Measurements from ENCODE around the gene SLC9A6. TPM values are rescaled to one million over a fixed set of nuclear protein-coding genes. Genes with fewer than 3 reads are reported as not detected.

The SLC9A6 gene
- polyA plus RNA-seq, 1 experiment, result 14.7 TPM

GRCh38 chrX:135973548-135974278, 11.5 kb upstream of the SLC9A6 start, which contains the start of gene MMGT1:
Gene MMGT1, minus strand, starts transcription at chrX:135973988. Its CDS starts 313 bp downstream, at chrX:135973675.
- H3K27me3 ChIP-seq (ENCODE audit: control insufficient read depth, insufficient read depth, low read length), result no peaks in the 10 kb centered on the region
- no peak for TF ChIP-seq CTCF (IDR thresholded peaks at IDR 0.05; ENCODE audit: low read depth, low read length)
- ChIA-PET POLR2A (no interaction called here), CTCF (interaction anchor here (0.8 kb wide), 1 partner anchor 292 kb away, joined by 3 read pairs; no protein-coding TSS in a partner anchor)
- no peaks in the 10 kb centered on the region for H3K9me3 ChIP-seq (ENCODE audit: control insufficient read depth, insufficient read depth, low read length)
- H3K27ac ChIP-seq (ENCODE audit: low read depth, low read length), result peak within 1 kb of the TSS; percentile 96
- peak within 1 kb of the TSS; percentile 82 for H3K4me3 ChIP-seq (ENCODE audit: low read depth, low read length)
- peak; percentile 47 for DNase-seq (ENCODE audit: low read depth, low spot score)

- Histone ChIP-seq H3K4me3 (ENCODE audit: low read depth, low read length) (peak overlapping the region; percentile 53), H3K9me3 (ENCODE audit: control insufficient read depth, insufficient read depth, low read length) (no peaks in the 10 kb centered on the region), H3K27ac (ENCODE audit: low read depth, low read length) (no peak overlapping the region), H3K27me3 (ENCODE audit: control insufficient read depth, insufficient read depth, low read length) (no peaks in the 10 kb centered on the region)
- CTCF ChIA-PET, result interaction anchor here (0.6 to 1.0 kb wide), 3 partner anchors 12 to 294 kb away, joined by 3 read pairs; no protein-coding TSS in a partner anchor
- DNase-seq (ENCODE audit: low read depth, low spot score), result peak; percentile 7
- TF ChIP-seq CTCF (IDR thresholded peaks at IDR 0.05; ENCODE audit: low read depth, low read length), result no peak
- POLR2A ChIA-PET, result no interaction called here
Observed at GRCh38 chrX:135974279-135974856, 10.9 kb upstream of the SLC9A6 start.

- ChIA-PET CTCF (no interaction called here), POLR2A (no interaction called here)
- Histone ChIP-seq H3K4me3 (ENCODE audit: low read depth, low read length) (no peak overlapping the region), H3K9me3 (ENCODE audit: control insufficient read depth, insufficient read depth, low read length) (no peaks in the 10 kb centered on the region), H3K27me3 (ENCODE audit: control insufficient read depth, insufficient read depth, low read length) (no peaks in the 10 kb centered on the region), H3K27ac (ENCODE audit: low read depth, low read length) (no peak overlapping the region)
- DNase-seq (ENCODE audit: low read depth, low spot score), result no peak
- no peak for TF ChIP-seq CTCF (IDR thresholded peaks at IDR 0.05; ENCODE audit: low read depth, low read length)
Observed at GRCh38 chrX:135975421-135975820, 9.8 kb upstream of the SLC9A6 start.

- peak; percentile 20 for DNase-seq (ENCODE audit: low read depth, low spot score)
- Histone ChIP-seq H3K4me3 (ENCODE audit: low read depth, low read length) (no peak overlapping the region), H3K27me3 (ENCODE audit: control insufficient read depth, insufficient read depth, low read length) (no peaks in the 10 kb centered on the region), H3K27ac (ENCODE audit: low read depth, low read length) (no peak overlapping the region), H3K9me3 (ENCODE audit: control insufficient read depth, insufficient read depth, low read length) (no peaks in the 10 kb centered on the region)
- POLR2A ChIA-PET, result interaction anchor here (0.6 to 0.7 kb wide), 2 partner anchors 78 to 520 kb away, joined by 3 read pairs; partner anchors contain the start of gene HTATSF1
- no peak for TF ChIP-seq CTCF (IDR thresholded peaks at IDR 0.05; ENCODE audit: low read depth, low read length)
- CTCF ChIA-PET, result interaction anchor here (0.9 kb wide), 1 partner anchor 52 kb away, joined by 3 read pairs; no protein-coding TSS in a partner anchor
Observed at GRCh38 chrX:135977611-135978010, 7.6 kb upstream of the SLC9A6 start.

- Histone ChIP-seq H3K4me3 (ENCODE audit: low read depth, low read length) (no peak overlapping the region), H3K9me3 (ENCODE audit: control insufficient read depth, insufficient read depth, low read length) (no peaks in the 10 kb centered on the region), H3K27me3 (ENCODE audit: control insufficient read depth, insufficient read depth, low read length) (no peaks in the 10 kb centered on the region), H3K27ac (ENCODE audit: low read depth, low read length) (no peak overlapping the region)
- ChIA-PET CTCF (no interaction called here), POLR2A (no interaction called here)
- no peak for TF ChIP-seq CTCF (IDR thresholded peaks at IDR 0.05; ENCODE audit: low read depth, low read length)
- DNase-seq (ENCODE audit: low read depth, low spot score), result no peak
Observed at GRCh38 chrX:135981010-135981409, 4.2 kb upstream of the SLC9A6 start.
